ENCODE results near the gene RSPH10B2. TPM values are rescaled to one million over a fixed set of nuclear protein-coding genes. Genes with fewer than 3 reads are reported as not detected.
"Not testable (repeated sequence)": the region's sequence is repeated elsewhere in the genome, so short reads cannot be mapped to it uniquely, and the experiment has no call there.

Gene RSPH10B2
- total RNA-seq, 1 experiment from 2014 or later: 0.37 TPM

DNA sequence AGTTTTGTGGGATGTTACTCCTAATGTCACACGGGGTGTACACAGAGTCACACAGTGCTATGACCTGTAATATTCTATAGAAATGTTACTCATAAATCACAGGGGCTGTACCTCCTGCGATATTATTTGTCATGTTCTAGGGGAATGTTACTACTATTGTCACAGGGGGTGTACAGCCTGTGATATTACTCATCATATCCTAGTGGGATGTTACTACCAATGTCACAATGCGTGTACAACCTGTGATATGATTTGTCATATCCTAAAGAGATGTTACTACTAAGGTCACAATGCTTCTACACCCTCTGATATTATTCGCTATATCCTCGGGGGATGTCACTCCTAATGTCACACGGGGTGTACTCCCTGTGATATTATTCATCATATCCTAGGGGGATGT is 79.7 kb downstream of the RSPH10B2 start (continued):
- TF ChIP-seq, protein P1, sequence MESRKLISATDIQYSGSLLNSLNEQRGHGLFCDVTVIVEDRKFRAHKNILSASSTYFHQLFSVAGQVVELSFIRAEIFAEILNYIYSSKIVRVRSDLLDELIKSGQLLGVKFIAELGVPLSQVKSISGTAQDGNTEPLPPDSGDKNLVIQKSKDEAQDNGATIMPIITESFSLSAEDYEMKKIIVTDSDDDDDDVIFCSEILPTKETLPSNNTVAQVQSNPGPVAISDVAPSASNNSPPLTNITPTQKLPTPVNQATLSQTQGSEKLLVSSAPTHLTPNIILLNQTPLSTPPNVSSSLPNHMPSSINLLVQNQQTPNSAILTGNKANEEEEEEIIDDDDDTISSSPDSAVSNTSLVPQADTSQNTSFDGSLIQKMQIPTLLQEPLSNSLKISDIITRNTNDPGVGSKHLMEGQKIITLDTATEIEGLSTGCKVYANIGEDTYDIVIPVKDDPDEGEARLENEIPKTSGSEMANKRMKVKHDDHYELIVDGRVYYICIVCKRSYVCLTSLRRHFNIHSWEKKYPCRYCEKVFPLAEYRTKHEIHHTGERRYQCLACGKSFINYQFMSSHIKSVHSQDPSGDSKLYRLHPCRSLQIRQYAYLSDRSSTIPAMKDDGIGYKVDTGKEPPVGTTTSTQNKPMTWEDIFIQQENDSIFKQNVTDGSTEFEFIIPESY (IDR thresholded peaks at IDR 0.05; ENCODE audit: extremely low read depth, insufficient replicate concordance, low read length): no peak

DNA sequence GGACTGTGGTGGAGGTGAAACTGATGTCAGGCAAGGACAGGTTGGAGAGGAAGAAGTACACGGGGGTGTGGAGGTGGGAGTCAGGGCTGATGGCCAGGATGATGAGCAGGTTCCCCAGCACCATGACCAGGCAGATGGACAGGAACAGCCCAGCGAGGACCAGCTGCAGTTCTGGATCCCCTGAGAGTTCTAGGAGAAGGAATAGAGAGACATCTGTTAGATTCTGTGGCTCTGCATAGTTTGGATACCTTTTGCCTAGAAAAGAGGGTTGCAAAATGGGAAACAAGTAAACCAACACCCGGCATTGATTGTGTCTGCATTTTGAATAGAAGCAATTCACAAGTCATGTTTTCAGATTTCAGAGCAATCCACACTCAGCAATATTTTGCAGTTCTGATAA is 81.6 kb downstream of the RSPH10B2 start:
- POLR2A ChIA-PET; H3K4me3 ChIP-seq (replicated peaks in 1 of 2; ENCODE audit: low read depth in 1 of 2, low read length in 2 of 2); H3K27ac ChIP-seq (ENCODE audit: low read depth, low read length); H3K4me1 ChIP-seq (ENCODE audit: control insufficient read depth in 1 of 2, insufficient read depth in 2 of 2, low read length in 2 of 2); ATAC-seq; RAD21 ChIA-PET (ENCODE audit: low non-redundant PET in 1 of 2, low total read pairs in 2 of 2, uncharacterized antibody in 2 of 2, unreplicated experiment in 2 of 2); H3K9me3 ChIP-seq (ENCODE audit: control insufficient read depth in 1 of 2, insufficient read depth in 1 of 2, low read depth in 1 of 2, low read length in 2 of 2); CTCF ChIA-PET; H3K9ac ChIP-seq (ENCODE audit: low read length); H3K27me3 ChIP-seq (ENCODE audit: insufficient read depth, low read length); H3K79me2 ChIP-seq (ENCODE audit: insufficient read depth, low read length); H3K4me2 ChIP-seq (ENCODE audit: low read length); BruUV-seq (replicated peaks); intact Hi-C loops (cut with micrococcal nuclease); H4K20me1 ChIP-seq (ENCODE audit: insufficient read depth); H3K36me3 ChIP-seq (ENCODE audit: control insufficient read depth in 1 of 2, insufficient read depth in 2 of 2, low read length in 2 of 2); H2AFZ ChIP-seq (ENCODE audit: low read depth, low read length, poor library complexity, severe bottlenecking); DNase-seq (ENCODE audit: low read depth, low spot score); H3K9me2 ChIP-seq (ENCODE audit: insufficient read depth): not testable (repeated sequence)

GRCh38 chr7:6837081-6837480 is 83.2 kb downstream of the RSPH10B2 start:
- intact Hi-C loops (cut with micrococcal nuclease); H3K79me2 ChIP-seq (ENCODE audit: insufficient read depth, low read length); H3K9me3 ChIP-seq (ENCODE audit: control insufficient read depth in 1 of 2, insufficient read depth in 1 of 2, low read depth in 1 of 2, low read length in 2 of 2); H3K4me1 ChIP-seq (ENCODE audit: control insufficient read depth in 1 of 2, insufficient read depth in 2 of 2, low read length in 2 of 2); H3K4me2 ChIP-seq (ENCODE audit: low read length); H3K27me3 ChIP-seq (ENCODE audit: insufficient read depth, low read length); CTCF ChIA-PET; H3K4me3 ChIP-seq (replicated peaks in 1 of 2; ENCODE audit: low read depth in 1 of 2, low read length in 2 of 2); H3K9ac ChIP-seq (ENCODE audit: low read length); POLR2A ChIA-PET; H2AFZ ChIP-seq (ENCODE audit: low read depth, low read length, poor library complexity, severe bottlenecking); H3K9me2 ChIP-seq (ENCODE audit: insufficient read depth); H3K27ac ChIP-seq (ENCODE audit: low read depth, low read length); BruUV-seq (replicated peaks); RAD21 ChIA-PET (ENCODE audit: low non-redundant PET in 1 of 2, low total read pairs in 2 of 2, uncharacterized antibody in 2 of 2, unreplicated experiment in 2 of 2); DNase-seq (ENCODE audit: low read depth, low spot score); ATAC-seq; H4K20me1 ChIP-seq (ENCODE audit: insufficient read depth); H3K36me3 ChIP-seq (ENCODE audit: control insufficient read depth in 1 of 2, insufficient read depth in 2 of 2, low read length in 2 of 2): not testable (repeated sequence)

All from HCT116 (cell line).